HCT116 (cell line): ENCODE results near the gene ID1. TPM values are rescaled to one million over a fixed set of nuclear protein-coding genes. Genes with fewer than 3 reads are reported as not detected.

Experiments used
- ATAC-seq: fragments of 200-7000 bp; cut with Tn5 transposase; 2 replicates; pipeline ENCODE4 v1.9.1; 2020; ENCODE audit warnings: mild to moderate bottlenecking, moderate library complexity
- BruUV-seq: library from RNA; stranded (reverse); fragments of 400-500 nt; replicated peaks from 2 replicates; lab custom pipeline; 2021; lab: Mats Ljungman, UMichigan
- CTCF ChIA-PET: fragments of 300-600 bp; sonication (Branson Sonifier 250); formaldehyde crosslinking; loops from one replicate; lab custom pipeline; 2021; ENCODE audit warnings: antibody characterized with exemption; lab: Charles Lee
- POLR2A ChIA-PET: fragments of 300-600, 350-600 bp; sonication (Branson Sonifier 250); formaldehyde crosslinking; loops from one replicate; lab custom pipeline; 2021; ENCODE audit warnings: antibody characterized with exemption; lab: Charles Lee
- RAD21 ChIA-PET, 2 experiments: fragments of 300-600 bp; sonication (Branson Sonifier 250); formaldehyde crosslinking; loops; one replicate each; lab custom pipeline; 2023; ENCODE audit warnings: low total read pairs in 2 of 2; ENCODE audit not compliant: uncharacterized antibody in 2 of 2, unreplicated experiment in 2 of 2, low non-redundant PET in 1 of 2; lab: Charles Lee
- DNase-seq: peaks from one replicate; pipeline ENCODE4 v3.0.0-alpha.2; 2010; ENCODE audit warnings: low read depth, low spot score
- H2AFZ ChIP-seq: fragments of 200-600 bp; shearing (Covaris generic), sonication (generic); 2 replicates; pipeline ENCODE4 v1.6.1; 2017; ENCODE audit warnings: low read depth, mixed run types, mixed read lengths, antibody characterized with exemption, low read length; ENCODE audit not compliant: poor library complexity, severe bottlenecking
- H3K27ac ChIP-seq: 2 replicates; pipeline ENCODE4 v1.5.1; 2012; ENCODE audit warnings: low read depth, low read length
- H3K27me3 ChIP-seq: fragments of 200-600 bp; sonication (generic); 2 replicates; pipeline ENCODE4 v1.6.1; 2016; ENCODE audit warnings: mixed run types, low read length, mixed read lengths; ENCODE audit not compliant: insufficient read depth
- H3K36me3 ChIP-seq, 2 experiments: fragments of 200-500 bp in 1 of 2; fragments of 200-600 bp in 1 of 2; sonication (Bioruptor generic) in 1 of 2; sonication (generic) in 1 of 2; 2 replicates each; pipeline versions ENCODE4 v1.5.1 to v1.6.1; 2014 to 2016; ENCODE audit warnings: low read length in 2 of 2, inconsistent platforms in 1 of 2, mixed read lengths in 1 of 2, mixed run types in 1 of 2; ENCODE audit not compliant: insufficient read depth in 2 of 2, control insufficient read depth in 1 of 2
- H3K4me1 ChIP-seq, 2 experiments: fragments of 200-600 bp in 1 of 2; sonication (generic) in 1 of 2; 2 replicates each; pipeline versions ENCODE4 v1.5.1 to v1.6.1; 2012 to 2017; ENCODE audit warnings: low read length in 2 of 2, inconsistent platforms in 1 of 2, mild to moderate bottlenecking in 1 of 2, mixed read lengths in 1 of 2, mixed run types in 1 of 2, moderate library complexity in 1 of 2; ENCODE audit not compliant: insufficient read depth in 2 of 2, control insufficient read depth in 1 of 2
- H3K4me2 ChIP-seq: fragments of 200-600 bp; sonication (generic); 2 replicates; pipeline ENCODE4 v1.6.1; 2017; ENCODE audit warnings: mixed run types, low read length, mixed read lengths
- H3K4me3 ChIP-seq, 2 experiments: fragments of 200-600 bp in 1 of 2; sonication (generic) in 1 of 2; replicated peaks in 1 of 2; 2 replicates each; pipeline ENCODE4 v1.5.1; 2011 to 2016; ENCODE audit warnings: low read length in 2 of 2, control low read depth in 1 of 2, low read depth in 1 of 2, mild to moderate bottlenecking in 1 of 2, mixed read lengths in 1 of 2, mixed run types in 1 of 2
- H3K79me2 ChIP-seq: fragments of 200-600 bp; sonication (generic); 2 replicates; pipeline ENCODE4 v1.6.1; 2017; ENCODE audit warnings: mild to moderate bottlenecking, mixed run types, low read length, moderate library complexity, mixed read lengths; ENCODE audit not compliant: insufficient read depth
- H3K9ac ChIP-seq: fragments of 200-600 bp; sonication (generic); 2 replicates; pipeline ENCODE4 v1.6.1; 2016; ENCODE audit warnings: low read length, mixed read lengths
- H3K9me2 ChIP-seq: fragments of 200-600 bp; sonication (generic), shearing (Covaris generic); 2 replicates; pipeline ENCODE4 v1.6.1; 2017; ENCODE audit warnings: mixed run types, mild to moderate bottlenecking, moderate library complexity; ENCODE audit not compliant: insufficient read depth
- H3K9me3 ChIP-seq, 2 experiments: fragments of 200-500 bp in 1 of 2; fragments of 200-600 bp in 1 of 2; sonication (Bioruptor generic) in 1 of 2; sonication (generic) in 1 of 2; 2 replicates each; pipeline ENCODE4 v1.6.1; 2014 to 2017; ENCODE audit warnings: low read length in 2 of 2, mixed read lengths in 2 of 2, inconsistent platforms in 1 of 2, low read depth in 1 of 2, mild to moderate bottlenecking in 1 of 2, mixed run types in 1 of 2, moderate library complexity in 1 of 2; ENCODE audit not compliant: control insufficient read depth in 1 of 2, insufficient read depth in 1 of 2
- H4K20me1 ChIP-seq: fragments of 200-600 bp; sonication (generic), shearing (Covaris generic); 2 replicates; pipeline ENCODE4 v1.6.1; 2017; ENCODE audit warnings: mixed run types, mild to moderate bottlenecking, moderate library complexity; ENCODE audit not compliant: insufficient read depth
- CEBPB ChIP-seq: IDR thresholded peaks from 2 replicates; pipeline ENCODE4 v1.6.1; 2012; ENCODE audit warnings: low read depth
- EGR1 ChIP-seq: IDR thresholded peaks from 2 replicates; pipeline ENCODE4 v1.6.1; 2012; ENCODE audit warnings: low read depth
- EZH2 ChIP-seq: fragments of 200-600 bp; sonication (generic); IDR thresholded peaks from 2 replicates; pipeline ENCODE4 v1.6.1; 2017; ENCODE audit warnings: antibody characterized with exemption, mixed run types
- EZH2phosphoT487 ChIP-seq: fragments of 200-600 bp; IDR thresholded peaks from 2 replicates; pipeline ENCODE4 v1.6.1; 2018; ENCODE audit warnings: antibody characterized with exemption, borderline replicate concordance
- FOSL1 ChIP-seq: IDR thresholded peaks from 2 replicates; pipeline ENCODE4 v1.6.1; 2012; ENCODE audit warnings: low read depth
- JUND ChIP-seq: IDR thresholded peaks from 2 replicates; pipeline ENCODE4 v1.6.1; 2012
- POLR2A ChIP-seq: IDR thresholded peaks from 2 replicates; pipeline ENCODE4 v1.7.0; 2011; ENCODE audit warnings: borderline replicate concordance; ENCODE audit not compliant: insufficient read depth, insufficient read length; ENCODE audit errors: extremely low read depth
- RAD21 ChIP-seq: IDR thresholded peaks from 2 replicates; pipeline ENCODE4 v1.6.1; 2012; ENCODE audit warnings: low read depth, mild to moderate bottlenecking
- SP1 ChIP-seq: IDR thresholded peaks from 2 replicates; pipeline ENCODE4 v1.6.1; 2012; ENCODE audit warnings: low read depth
- TCF7L2 ChIP-seq: IDR thresholded peaks from 2 replicates; pipeline ENCODE4 v1.7.0; 2011; ENCODE audit warnings: borderline replicate concordance, inconsistent platforms; ENCODE audit not compliant: insufficient read depth, insufficient read length; ENCODE audit errors: extremely low read depth
- YY1 ChIP-seq: IDR thresholded peaks from 2 replicates; pipeline ENCODE4 v1.6.1; 2011; ENCODE audit warnings: low read length, low read depth, moderate library complexity, mild to moderate bottlenecking; ENCODE audit not compliant: insufficient replicate concordance; ENCODE audit errors: extremely low read depth
- intact Hi-C: fragments of 100-400 bp; cut with micrococcal nuclease; formaldehyde crosslinking; loops from 2 replicates; pipeline ENCODE4 v1.10.0; 2022
- total RNA-seq: library from RNA; stranded (reverse); gene quantifications from one replicate; pipeline ENCODE4 v1.2.1, GENCODE V29; 2021; ENCODE audit not compliant: unreplicated experiment

The ID1 gene
- total RNA-seq, 1 experiment from 2014 or later: 811 TPM

DNA sequence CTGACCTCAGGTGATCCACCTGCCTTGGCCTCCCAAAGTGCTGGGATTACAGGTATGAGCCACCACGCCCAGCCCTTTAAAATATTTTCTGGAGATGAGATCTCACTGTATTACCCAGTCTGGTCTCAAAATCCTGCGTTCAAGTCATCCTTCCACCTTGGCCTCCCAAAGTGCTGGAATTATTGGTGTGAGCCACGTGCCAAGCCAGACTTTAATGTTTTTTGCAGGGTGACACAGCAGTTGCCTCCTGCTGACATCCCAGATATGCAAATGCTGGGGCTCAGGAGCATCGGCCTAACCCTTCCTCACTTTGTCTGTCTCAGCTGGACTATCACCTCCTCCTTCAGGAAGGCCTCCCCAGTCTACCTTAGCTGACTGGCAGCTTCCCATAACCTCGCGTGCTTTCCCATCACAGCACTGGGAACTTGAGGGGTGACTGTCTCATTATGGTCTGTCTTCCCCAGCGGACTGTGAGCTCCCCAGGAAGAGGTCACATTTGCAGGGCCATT lies 14.3 kb upstream of the ID1 start:
- Histone ChIP-seq H3K9me2 (no peaks in the 10 kb centered on the region), H3K27ac (peak overlapping the region; percentile 98), H3K27me3 (no peaks in the 10 kb centered on the region), H2AFZ (no peak overlapping the region), H3K9ac (peak overlapping the region; percentile 43), H3K4me1 (peaks cover 69 to 84% of the 10 kb centered on the region in 2 experiments), H3K36me3 (no peaks in the 10 kb centered on the region), H3K79me2 (peaks cover 16% of the 10 kb centered on the region), H3K4me3 (no peak overlapping the region), H3K4me2 (peak overlapping the region; percentile 31), H3K9me3 (no peaks in the 10 kb centered on the region), H4K20me1 (no peaks in the 10 kb centered on the region)
- DNase-seq (no peak), ATAC-seq (no peak)
- RAD21 ChIA-PET: interaction anchor here in 1 of 2 experiments (1.1 kb wide), 1 partner anchor 21 kb away, joined by 3 read pairs; no protein-coding TSS in a partner anchor
- POLR2A ChIA-PET: interaction anchor here (1.1 to 3.9 kb wide), 5 partner anchors 15 to 30 kb away, joined by 6 to 236 read pairs (median 27); partner anchors contain the start of gene ID1
- no peak for TF ChIP-seq CEBPB
- no peak for TF ChIP-seq POLR2A
- no peak for TF ChIP-seq EZH2
- TF ChIP-seq RAD21: no peak
- no peak for TF ChIP-seq EZH2phosphoT487
- no peak for TF ChIP-seq TCF7L2
- TF ChIP-seq SP1: no peak
- TF ChIP-seq FOSL1: no peak
- no peak for TF ChIP-seq EGR1
- TF ChIP-seq JUND: no peak
- TF ChIP-seq YY1: no peak
- CTCF ChIA-PET: interaction anchor here (0.9 to 1.6 kb wide), 4 partner anchors 15 to 30 kb away, joined by 3 to 7 read pairs (median 3); no protein-coding TSS in a partner anchor
- intact Hi-C loops: no loop called here
- BruUV-seq: no TSS peak
